GM23338 (cell line): ENCODE results near the gene RAX2. TPM values are rescaled to one million over a fixed set of nuclear protein-coding genes. Genes with fewer than 3 reads are reported as not detected.

Experiments
- ATAC-seq: fragments of 200-7000 bp; cut with Tn5 transposase; 3 replicates; pipeline ENCODE4 v1.9.1; 2020
- DNase-seq: peaks from one replicate; pipeline ENCODE4 v3.0.0-alpha.2; 2015; ENCODE audit warnings: low spot score
- H2AFZ ChIP-seq: fragments of 200-600 bp; sonication (generic); 2 replicates; pipeline ENCODE4 v1.8.0; 2016; ENCODE audit warnings: antibody characterized with exemption, mild to moderate bottlenecking, moderate library complexity
- H3F3A ChIP-seq: fragments of 200-600 bp; sonication (generic); replicated peaks from 2 replicates; pipeline ENCODE4 v1.8.0; 2017; ENCODE audit warnings: antibody characterized with exemption, mixed run types, low read depth
- H3K27ac ChIP-seq: fragments of 200-600 bp; sonication (generic); 2 replicates; pipeline ENCODE4 v1.6.1; 2016; ENCODE audit warnings: low read depth
- H3K27me3 ChIP-seq: fragments of 200-600 bp; sonication (generic); 2 replicates; pipeline ENCODE4 v1.8.0; 2016; ENCODE audit warnings: mild to moderate bottlenecking, mixed run types, moderate library complexity; ENCODE audit not compliant: insufficient read depth
- H3K36me3 ChIP-seq: fragments of 200-600 bp; sonication (generic); 2 replicates; pipeline ENCODE4 v1.8.0; 2016; ENCODE audit warnings: mild to moderate bottlenecking; ENCODE audit not compliant: insufficient read depth
- H3K4me1 ChIP-seq: fragments of 200-600 bp; sonication (generic); 2 replicates; pipeline ENCODE4 v1.8.0; 2016; ENCODE audit warnings: mild to moderate bottlenecking, moderate library complexity; ENCODE audit not compliant: insufficient read depth
- H3K4me2 ChIP-seq: fragments of 200-600 bp; sonication (generic); 2 replicates; pipeline ENCODE4 v1.7.1; 2017; ENCODE audit warnings: mixed run types
- H3K4me3 ChIP-seq: fragments of 200-600 bp; sonication (generic); 2 replicates; pipeline ENCODE4 v1.6.1; 2016; ENCODE audit warnings: mixed run types
- H3K79me2 ChIP-seq: fragments of 200-600 bp; sonication (generic); replicated peaks from 2 replicates; pipeline ENCODE4 v1.8.0; 2017; ENCODE audit warnings: mild to moderate bottlenecking; ENCODE audit not compliant: insufficient read depth
- H3K9me2 ChIP-seq: fragments of 200-600 bp; sonication (generic); 2 replicates; pipeline ENCODE4 v1.8.0; 2017; ENCODE audit not compliant: insufficient read depth
- H4K20me1 ChIP-seq: fragments of 200-600 bp; sonication (generic); replicated peaks from 2 replicates; pipeline ENCODE4 v1.8.0; 2017; ENCODE audit warnings: mild to moderate bottlenecking; ENCODE audit not compliant: insufficient read depth
- H3K27ac Mint-ChIP-seq: 2 replicates; pipeline ENCODE4 v1.8.0; 2020; ENCODE audit warnings: inconsistent platforms, mild to moderate bottlenecking, moderate library complexity, mixed read lengths
- H3K27me3 Mint-ChIP-seq: 3 replicates; pipeline ENCODE4 v1.8.0; 2022; ENCODE audit warnings: low read depth, mild to moderate bottlenecking, moderate library complexity, mixed read lengths, inconsistent platforms; ENCODE audit not compliant: insufficient read depth, poor library complexity
- H3K36me3 Mint-ChIP-seq: 3 replicates; pipeline ENCODE4 v1.8.0; 2021; ENCODE audit warnings: low read depth, mild to moderate bottlenecking, inconsistent platforms, moderate library complexity, mixed read lengths
- H3K4me1 Mint-ChIP-seq: 3 replicates; pipeline ENCODE4 v1.8.0; 2020; ENCODE audit warnings: mild to moderate bottlenecking, inconsistent platforms, mixed read lengths
- H3K4me3 Mint-ChIP-seq: 3 replicates; pipeline ENCODE4 v1.8.0; 2021; ENCODE audit warnings: moderate library complexity, mild to moderate bottlenecking, inconsistent platforms, mixed read lengths
- H3K9me3 Mint-ChIP-seq: 3 replicates; pipeline ENCODE4 v1.8.0; 2020; ENCODE audit warnings: moderate library complexity, mild to moderate bottlenecking, inconsistent platforms, mixed read lengths
- CREB1 ChIP-seq: fragments of 250-450 bp; sonication (Bioruptor Pico); IDR thresholded peaks from 2 replicates; pipeline ENCODE4 v1.5.0; 2020; ENCODE audit warnings: low read depth, mild to moderate bottlenecking, moderate library complexity
- CTCF ChIP-seq, 2 experiments: fragments of 200-600 bp in 1 of 2; sonication (generic) in 1 of 2; conservative IDR thresholded peaks; 2 replicates each; pipeline versions ENCODE4 v1.5.1 to v1.6.1; 2016 to 2017; ENCODE audit warnings: antibody characterized with exemption in 2 of 2, low read depth in 2 of 2, mild to moderate bottlenecking in 2 of 2, moderate library complexity in 1 of 2
- ETS1 ChIP-seq: IDR thresholded peaks from 2 replicates; pipeline ENCODE4 v1.6.1; 2016; ENCODE audit warnings: antibody characterized with exemption
- EZH2 ChIP-seq: fragments of 200-600 bp; sonication (generic); IDR thresholded peaks from one replicate; pipeline ENCODE4 v1.8.0; 2017; ENCODE audit warnings: antibody characterized with exemption, mild to moderate bottlenecking, low read depth; ENCODE audit not compliant: unreplicated experiment
- EZH2phosphoT487 ChIP-seq: fragments of 200-600 bp; sonication (generic); IDR thresholded peaks from one replicate; pipeline ENCODE4 v1.8.1; 2018; ENCODE audit warnings: antibody characterized with exemption; ENCODE audit not compliant: unreplicated experiment
- JUNB ChIP-seq: IDR thresholded peaks from one replicate; pipeline ENCODE4 v1.6.1; 2016; ENCODE audit warnings: antibody characterized with exemption; ENCODE audit not compliant: unreplicated experiment
- NANOG ChIP-seq: IDR thresholded peaks from 2 replicates; pipeline ENCODE4 v1.6.1; 2016; ENCODE audit warnings: antibody characterized with exemption, borderline replicate concordance
- POLR2AphosphoS5 ChIP-seq: IDR thresholded peaks from 2 replicates; pipeline ENCODE4 v1.6.1; 2016; ENCODE audit warnings: antibody characterized with exemption, low read depth
- REST ChIP-seq: IDR thresholded peaks from one replicate; pipeline ENCODE4 v1.6.1; 2018; ENCODE audit warnings: antibody characterized with exemption; ENCODE audit not compliant: unreplicated experiment
- STAT1 ChIP-seq: IDR thresholded peaks from one replicate; pipeline ENCODE4 v1.6.1; 2016; ENCODE audit warnings: antibody characterized with exemption; ENCODE audit not compliant: unreplicated experiment
- ZNF114 ChIP-seq: fragments of 250-450 bp; sonication (Bioruptor Pico); IDR thresholded peaks from 2 replicates; pipeline ENCODE4 v1.5.0; 2020; ENCODE audit warnings: mild to moderate bottlenecking, moderate library complexity
- ZNF331 ChIP-seq: fragments of 250-450 bp; sonication (Bioruptor Pico); IDR thresholded peaks from 2 replicates; pipeline ENCODE4 v1.5.0; 2020; ENCODE audit warnings: low read depth, mild to moderate bottlenecking, moderate library complexity
- ZNF462 ChIP-seq: fragments of 250-450 bp; sonication (Bioruptor Pico); IDR thresholded peaks from 2 replicates; pipeline ENCODE4 v1.5.0; 2020; ENCODE audit warnings: mild to moderate bottlenecking, moderate library complexity
- polyA plus RNA-seq: library from polyadenylated mRNA; unstranded; fragments of >200 nt; fragmentation: Nextera tagmentation; extraction: Ambion mirVana; gene quantifications from 2 replicates; pipeline ENCODE4 v1.2.1, GENCODE V29; 2016
- total RNA-seq: library from RNA; depleted of rRNA; stranded (reverse); fragments of >200 nt; shearing (Covaris generic); gene quantifications from 2 replicates; pipeline ENCODE4 v1.2.3, GENCODE V29; 2014

The RAX2 gene
- total and polyA plus RNA-seq, 2 experiments from 2014 or later, result 0.13 TPM; not detected in 1

- no peaks in the 10 kb centered on the region for H4K20me1 ChIP-seq
- ATAC-seq, result no peak
- no peak overlapping the region for H3K4me2 ChIP-seq
- Mint-ChIP-seq H3K9me3 (no peaks in the 10 kb centered on the region), H3K4me1 (no peaks in the 10 kb centered on the region), H3K36me3 (0 out of 3 replicates have a peak, but pooled peaks cover 3% of the 10 kb centered on the region), H3K27ac (no peak overlapping the region), H3K4me3 (no peak overlapping the region), H3K27me3 (peaks cover 4% of the 10 kb centered on the region)
- no peaks in the 10 kb centered on the region for H3K36me3 ChIP-seq
- no peak overlapping the region for H3K4me3 ChIP-seq
- DNase-seq, result no peak
- H3K79me2 ChIP-seq, result no peaks in the 10 kb centered on the region
- no peak overlapping the region for H2AFZ ChIP-seq
- TF ChIP-seq EZH2phosphoT487, result no peak
- TF ChIP-seq EZH2, result no peak
- no peak for TF ChIP-seq STAT1
- TF ChIP-seq ZNF114, result no peak
- no peak for TF ChIP-seq CTCF (conservative IDR thresholded peaks at IDR 0.05; ENCODE audit: low read depth in 2 of 2)
- TF ChIP-seq ZNF462 (CRISPR knock-in tag), result no peak
- TF ChIP-seq POLR2AphosphoS5, result no peak
- TF ChIP-seq ZNF331 (CRISPR knock-in tag), result no peak
- no peak for TF ChIP-seq NANOG
- TF ChIP-seq ETS1, result no peak
- no peak for TF ChIP-seq CREB1 (CRISPR knock-in tag)
- no peak for TF ChIP-seq REST
- TF ChIP-seq JUNB, result no peak
- H3K27me3 ChIP-seq, result no peaks in the 10 kb centered on the region
- H3K9me2 ChIP-seq, result no peaks in the 10 kb centered on the region
- H3K27ac ChIP-seq, result no peak overlapping the region
- no peaks in the 10 kb centered on the region for H3F3A ChIP-seq
- no peaks in the 10 kb centered on the region for H3K4me1 ChIP-seq
Observed at GRCh38 chr19:3738477-3739220, 33.4 kb downstream of the RAX2 start.
